Natural killer cell (primary cell): ENCODE measurements around the gene RBM6. TPM values are rescaled to one million over a fixed set of nuclear protein-coding genes. Genes with fewer than 3 reads are reported as not detected.

Experiments used
- ATAC-seq, 3 donors: fragments of 150-1000 bp in 2 of 3; fragments of 200-7000 bp in 1 of 3; cut with Tn5 transposase; 1 replicate in 1 of 3; 2 replicates in 2 of 3; pipeline ENCODE4 v1.10.0; 2021; ENCODE audit warnings: mild to moderate bottlenecking in 2 of 3, moderate library complexity in 2 of 3
- DNase-seq, 2 donors: peaks; one replicate each; pipeline versions ENCODE4 v3.0.0 to v3.0.0-alpha.2; 2013 to 2021; ENCODE audit warnings: mixed read lengths in 1 of 2
- H3K27ac ChIP-seq: one replicate; pipeline ENCODE4 v1.5.1; 2013; ENCODE audit warnings: mild to moderate bottlenecking, low read length
- H3K27me3 ChIP-seq: one replicate; pipeline ENCODE4 v1.6.1; 2013; ENCODE audit warnings: low read length; ENCODE audit not compliant: control insufficient read depth, insufficient read depth
- H3K36me3 ChIP-seq: one replicate; pipeline ENCODE4 v1.6.1; 2013; ENCODE audit warnings: low read length; ENCODE audit not compliant: control insufficient read depth, insufficient read depth
- H3K4me1 ChIP-seq: one replicate; pipeline ENCODE4 v1.6.1; 2013; ENCODE audit warnings: low read length; ENCODE audit not compliant: control insufficient read depth, insufficient read depth
- H3K4me3 ChIP-seq: one replicate; pipeline ENCODE4 v1.5.1; 2013; ENCODE audit warnings: low read length
- H3K9me3 ChIP-seq: one replicate; pipeline ENCODE4 v1.6.1; 2013; ENCODE audit warnings: low read length; ENCODE audit not compliant: control insufficient read depth, insufficient read depth
- H3K27ac Mint-ChIP-seq, 2 donors: one replicate each; pipeline ENCODE4 v1.8.0; 2022; ENCODE audit warnings: mild to moderate bottlenecking in 2 of 2, mixed read lengths in 2 of 2, moderate library complexity in 1 of 2
- H3K27me3 Mint-ChIP-seq, 2 donors: one replicate each; pipeline ENCODE4 v1.8.0; 2022; ENCODE audit warnings: low read depth in 2 of 2, mixed read lengths in 2 of 2
- H3K36me3 Mint-ChIP-seq: one replicate; pipeline ENCODE4 v1.8.0; 2022; ENCODE audit warnings: mixed read lengths
- H3K4me1 Mint-ChIP-seq, 2 donors: one replicate each; pipeline ENCODE4 v1.8.0; 2022; ENCODE audit warnings: mixed read lengths in 2 of 2
- H3K4me3 Mint-ChIP-seq: one replicate; pipeline ENCODE4 v1.8.0; 2022; ENCODE audit warnings: mild to moderate bottlenecking, moderate library complexity, mixed read lengths
- H3K9me3 Mint-ChIP-seq, 2 donors: one replicate each; pipeline ENCODE4 v1.8.0; 2022; ENCODE audit warnings: mixed read lengths in 2 of 2
- CTCF ChIP-seq: fragments of 200-600 bp; IDR thresholded peaks from one replicate; pipeline ENCODE4 v1.8.0; 2022; ENCODE audit warnings: antibody characterized with exemption
- WGBS: methylation state at CpG from one replicate; pipeline ENCODE4 v1.1.7; 2013; ENCODE audit warnings: missing lambda C conversion rate; ENCODE audit not compliant: insufficient coverage; 5-methylcytosine and 5-hydroxymethylcytosine counted together
- intact Hi-C: fragments of 100-400 bp; cut with micrococcal nuclease; formaldehyde crosslinking; loops from one replicate; pipeline ENCODE4 v1.14.2; 2022
- total RNA-seq, 4 donors: library from RNA; stranded (reverse); fragments of 120-200 nt in 1 of 4; gene quantifications; one replicate each; pipeline versions ENCODE4 v1.2.3 to v1.2.4, GENCODE V29; 2013 to 2022

RBM6 gene
- total RNA-seq, 3 donors from 2014 or later (not counting 1 experiment from before 2014, with no cell fraction given) = 155 to 193 (median 157) TPM

GRCh38 chr3:50090984-50091383 is 151.0 kb downstream of the RBM6 start:
- no peaks in the 10 kb centered on the region for H3K9me3 ChIP-seq
- TF ChIP-seq CTCF = no peak
- H3K27ac ChIP-seq = no peak overlapping the region
- H3K4me1 ChIP-seq = peaks cover 12% of the 10 kb centered on the region
- intact Hi-C loops = loop anchor here (5.0 kb wide), 1 partner anchor 289 kb away; the partner anchor contains the start of gene INKA1
- H3K36me3 Mint-ChIP-seq = peaks cover 25% of the 10 kb centered on the region
- H3K36me3 ChIP-seq = peaks cover 52% of the 10 kb centered on the region
- H3K27me3 ChIP-seq = no peaks in the 10 kb centered on the region
- no peak overlapping the region for H3K4me3 ChIP-seq
- peaks cover 34 to 43% of the 10 kb centered on the region in 2 donors for H3K4me1 Mint-ChIP-seq
- peak overlapping the region; percentile 93 to 96 for H3K27ac Mint-ChIP-seq
- DNase-seq (no peak), ATAC-seq (no peak)
- no peaks in the 10 kb centered on the region for H3K27me3 Mint-ChIP-seq
- no peaks in the 10 kb centered on the region for H3K9me3 Mint-ChIP-seq
- H3K4me3 Mint-ChIP-seq = peak overlapping the region; percentile 95

- DNase-seq = no peak
- 97% methylated on average over 5 of the region's 5 CpGs for WGBS
- Histone ChIP-seq H3K27me3 (no peaks in the 10 kb centered on the region), H3K9me3 (no peaks in the 10 kb centered on the region), H3K4me1 (peaks cover 4% of the 10 kb centered on the region), H3K36me3 (peaks cover 85% of the 10 kb centered on the region), H3K4me3 (no peak overlapping the region), H3K27ac (no peak overlapping the region)
- Mint-ChIP-seq H3K36me3 (peaks cover 27% of the 10 kb centered on the region), H3K4me1 (peaks cover 17 to 37% of the 10 kb centered on the region in 2 donors), H3K4me3 (no peak overlapping the region), H3K27me3 (no peaks in the 10 kb centered on the region), H3K9me3 (no peaks in the 10 kb centered on the region), H3K27ac (peak overlapping the region; percentile 19 to 32)
- no peak for ATAC-seq
- intact Hi-C loops = no loop called here
- no peak for TF ChIP-seq CTCF
These were observed 155.5 kb downstream of the RBM6 start for GRCh38 chr3:50095352-50095998.

- ATAC-seq = no peak
- H3K27ac Mint-ChIP-seq = no peak overlapping the region
- H3K9me3 Mint-ChIP-seq = no peaks in the 10 kb centered on the region
- Histone ChIP-seq H3K27me3 (no peaks in the 10 kb centered on the region), H3K9me3 (no peaks in the 10 kb centered on the region), H3K36me3 (peaks cover 88% of the 10 kb centered on the region), H3K4me3 (no peak overlapping the region), H3K27ac (no peak overlapping the region), H3K4me1 (no peaks in the 10 kb centered on the region)
- no peak for DNase-seq
- intact Hi-C loops = no loop called here
- no peak overlapping the region for H3K4me3 Mint-ChIP-seq
- peaks cover 5 to 18% of the 10 kb centered on the region in 2 donors for H3K4me1 Mint-ChIP-seq
- 94% methylated on average over 5 of the region's 5 CpGs for WGBS
- H3K27me3 Mint-ChIP-seq = no peaks in the 10 kb centered on the region
- no peak for TF ChIP-seq CTCF
- H3K36me3 Mint-ChIP-seq = peaks cover 31% of the 10 kb centered on the region
These were observed 160.4 kb downstream of the RBM6 start for GRCh38 chr3:50100386-50100785.
